RWPE1 (cell line): ENCODE results near the gene TSPAN14.
"Not testable (repeated sequence)": the region's sequence is repeated elsewhere in the genome, so short reads cannot be mapped to it uniquely, and the experiment has no call there.

Source experiments
- CTCF ChIA-PET: fragments of 350-600 bp; sonication (Branson Sonifier 250); formaldehyde crosslinking; extraction: SDS; loops from one replicate; lab custom pipeline; 2021; lab: Yijun Ruan, JAX
- POLR2A ChIA-PET: fragments of 400-600 bp; formaldehyde crosslinking; extraction: SDS; loops from one replicate; lab custom pipeline; 2020; ENCODE audit warnings: antibody characterized with exemption; ENCODE audit not compliant: low non-redundant PET; lab: Yijun Ruan, JAX
- DNase-seq: peaks from one replicate; pipeline ENCODE4 v3.0.0; 2012; ENCODE audit warnings: low spot score
- H3K27ac ChIP-seq: fragments of 450-650 bp; 2 replicates; pipeline ENCODE4 v1.5.1; 2017
- TF ChIP-seq, protein P1 (sequence below): fragments of 450-650 bp; conservative IDR thresholded peaks from 2 replicates; pipeline ENCODE4 v1.5.1; 2017; ENCODE audit warnings: low read depth, mild to moderate bottlenecking

Gene TSPAN14

DNA sequence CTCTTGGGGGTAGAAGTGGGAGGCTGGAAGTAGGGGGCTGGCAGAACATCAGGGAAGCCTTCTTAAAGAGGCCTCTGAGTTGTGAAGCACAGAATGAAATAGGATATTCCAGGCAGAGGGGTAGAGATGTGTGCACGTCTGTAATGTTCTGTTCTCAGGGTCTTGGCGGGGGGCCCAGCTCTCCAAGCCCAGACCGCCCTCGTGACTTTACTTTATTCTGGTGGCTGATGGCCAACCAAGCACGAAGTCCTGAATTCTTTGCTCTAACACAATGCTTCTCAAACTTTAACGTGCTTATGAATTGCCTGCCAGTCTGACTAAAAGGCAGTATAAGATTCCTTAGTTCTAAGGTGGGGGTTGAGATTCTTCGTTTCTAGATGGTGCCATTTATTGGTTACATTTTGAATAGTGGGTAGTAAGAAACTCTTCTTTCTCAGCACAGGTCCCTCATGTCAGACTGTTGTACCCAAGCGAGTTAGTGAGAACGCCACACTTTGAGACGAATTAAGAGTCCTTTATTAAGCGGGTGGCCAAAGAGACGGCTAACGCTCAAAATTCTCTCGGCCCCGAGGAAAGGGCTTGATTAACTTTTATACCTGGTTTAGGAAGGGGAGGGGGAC is 37.5 kb upstream of the TSPAN14 start:
- ChIA-PET POLR2A (no interaction called here), CTCF (no interaction called here)
- no peak for DNase-seq
- TF ChIP-seq, protein P1, sequence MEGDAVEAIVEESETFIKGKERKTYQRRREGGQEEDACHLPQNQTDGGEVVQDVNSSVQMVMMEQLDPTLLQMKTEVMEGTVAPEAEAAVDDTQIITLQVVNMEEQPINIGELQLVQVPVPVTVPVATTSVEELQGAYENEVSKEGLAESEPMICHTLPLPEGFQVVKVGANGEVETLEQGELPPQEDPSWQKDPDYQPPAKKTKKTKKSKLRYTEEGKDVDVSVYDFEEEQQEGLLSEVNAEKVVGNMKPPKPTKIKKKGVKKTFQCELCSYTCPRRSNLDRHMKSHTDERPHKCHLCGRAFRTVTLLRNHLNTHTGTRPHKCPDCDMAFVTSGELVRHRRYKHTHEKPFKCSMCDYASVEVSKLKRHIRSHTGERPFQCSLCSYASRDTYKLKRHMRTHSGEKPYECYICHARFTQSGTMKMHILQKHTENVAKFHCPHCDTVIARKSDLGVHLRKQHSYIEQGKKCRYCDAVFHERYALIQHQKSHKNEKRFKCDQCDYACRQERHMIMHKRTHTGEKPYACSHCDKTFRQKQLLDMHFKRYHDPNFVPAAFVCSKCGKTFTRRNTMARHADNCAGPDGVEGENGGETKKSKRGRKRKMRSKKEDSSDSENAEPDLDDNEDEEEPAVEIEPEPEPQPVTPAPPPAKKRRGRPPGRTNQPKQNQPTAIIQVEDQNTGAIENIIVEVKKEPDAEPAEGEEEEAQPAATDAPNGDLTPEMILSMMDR, result no peak
- no peak overlapping the region for H3K27ac ChIP-seq

DNA sequence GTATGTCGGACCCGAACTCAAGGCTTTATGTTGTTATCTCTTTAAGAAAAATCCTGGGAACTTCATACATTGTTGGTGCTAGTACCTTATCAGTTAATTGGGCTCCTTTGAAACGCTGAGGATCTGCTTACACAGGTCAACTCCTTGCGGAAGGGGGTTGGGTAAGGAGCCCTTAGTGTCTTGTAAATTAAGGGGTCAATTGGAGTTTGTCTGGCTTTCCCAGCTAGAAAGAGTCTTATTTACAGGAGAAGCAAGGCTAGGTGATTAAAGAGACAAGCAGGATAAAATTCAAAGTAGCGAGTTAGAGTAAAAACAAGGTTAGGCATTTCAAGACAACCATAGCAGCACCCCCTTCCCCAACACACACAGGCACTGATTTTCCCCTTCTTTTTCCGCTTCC is 36.9 kb upstream of the TSPAN14 start:
- POLR2A ChIA-PET, DNase-seq, H3K27ac ChIP-seq, CTCF ChIA-PET: not testable (repeated sequence)

DNA sequence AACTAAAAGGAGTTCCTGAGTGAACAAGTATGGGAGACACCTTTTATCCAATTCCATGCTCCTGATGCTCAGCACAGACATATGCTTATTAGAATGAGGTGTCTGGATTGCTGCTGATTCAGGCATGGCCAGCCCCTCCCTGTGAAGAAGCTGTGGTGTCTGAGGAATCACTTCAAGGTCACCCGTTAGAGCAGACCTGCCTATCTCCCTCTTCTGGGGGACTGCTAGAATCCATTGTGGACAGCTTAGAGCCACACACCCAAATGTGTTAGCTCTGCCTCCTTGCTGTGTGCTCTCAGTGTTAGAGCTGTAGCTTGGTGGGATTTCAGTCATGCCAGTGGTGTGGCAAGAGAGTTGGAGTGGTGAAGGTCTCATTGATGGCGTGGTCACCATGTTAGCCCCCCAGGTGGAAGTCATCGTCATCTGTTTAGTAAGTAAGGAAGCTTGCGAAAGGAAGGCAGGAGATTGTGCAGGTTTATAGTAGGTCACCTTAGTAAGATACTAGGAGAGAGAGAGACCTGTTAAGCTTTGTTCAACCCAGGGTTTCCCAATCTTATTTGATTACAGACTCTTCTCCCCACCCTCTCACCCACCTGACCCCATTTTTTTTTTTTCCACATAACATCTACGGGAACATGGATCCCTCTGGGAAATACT is 32.9 kb upstream of the TSPAN14 start:
- POLR2A ChIA-PET, result no interaction called here
- DNase-seq, result no peak
- CTCF ChIA-PET, result interaction anchor here (0.8 to 1.1 kb wide), 2 partner anchors 9 to 84 kb away, joined by 3 to 4 read pairs; no protein-coding TSS in a partner anchor
- TF ChIP-seq, protein P1, result no peak
- H3K27ac ChIP-seq, result no peak overlapping the region

DNA sequence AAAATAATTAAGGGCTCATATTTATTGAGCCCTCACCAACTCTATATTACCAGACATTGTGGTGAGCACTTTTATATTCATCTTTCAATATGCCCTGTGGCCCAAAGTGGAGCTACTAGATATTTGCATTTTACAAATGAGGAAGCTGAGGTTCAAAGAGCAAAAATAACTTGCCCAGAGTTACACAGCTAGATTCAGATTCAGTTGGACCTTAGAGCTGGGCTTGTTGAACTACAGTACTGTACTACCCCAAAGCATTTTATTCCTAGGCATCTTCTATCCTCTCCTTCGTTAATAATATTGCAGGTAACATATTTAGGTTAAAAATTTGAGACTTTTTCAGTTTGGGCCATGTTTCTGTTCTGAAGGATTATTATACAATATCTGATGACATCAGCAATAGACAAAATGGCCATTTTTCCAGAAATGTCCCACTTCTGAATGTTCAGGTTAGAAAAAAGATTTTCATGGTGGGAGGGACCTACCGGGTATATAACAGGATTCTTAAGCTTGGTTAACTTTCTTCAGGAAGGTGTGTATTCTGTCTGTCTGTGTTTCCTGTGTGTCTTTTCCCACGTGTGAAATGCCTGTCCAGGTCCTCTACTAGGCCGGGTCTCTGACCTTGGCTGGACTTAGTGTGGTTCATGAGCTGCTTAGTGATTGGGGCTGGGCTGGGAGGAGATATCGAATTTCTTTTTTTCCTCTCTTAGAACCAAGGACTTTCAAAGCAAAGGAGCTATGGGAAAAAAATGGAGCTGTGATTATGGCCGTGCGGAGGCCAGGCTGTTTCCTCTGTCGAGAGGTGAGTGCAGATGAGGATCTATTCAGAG is 32.2 kb upstream of the TSPAN14 start:
- H3K27ac ChIP-seq, result no peak overlapping the region
- no peak for DNase-seq
- TF ChIP-seq, protein P1, result no peak

DNA sequence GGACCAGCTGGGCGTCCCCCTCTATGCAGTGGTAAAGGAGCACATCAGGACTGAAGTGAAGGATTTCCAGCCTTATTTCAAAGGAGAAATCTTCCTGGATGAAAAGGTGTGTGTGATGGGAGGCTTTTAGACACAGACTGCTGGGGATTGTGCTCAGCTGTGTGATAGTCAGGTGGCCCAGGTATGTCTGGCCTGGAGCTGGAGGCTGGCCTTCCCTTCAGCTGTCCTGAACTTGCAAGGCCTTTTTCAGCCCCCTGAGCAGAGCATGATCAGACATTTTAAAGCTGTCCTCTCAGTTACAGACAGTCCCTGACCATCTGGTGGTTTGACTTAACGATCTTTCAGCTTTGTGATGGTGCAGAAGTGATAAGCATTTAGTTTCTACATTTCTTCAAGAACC is 28.2 kb upstream of the TSPAN14 start:
- no peak for DNase-seq
- POLR2A ChIA-PET, result no interaction called here
- CTCF ChIA-PET, result interaction anchor here (0.9 to 1.2 kb wide), 4 partner anchors 12 to 80 kb away, joined by 4 to 5 read pairs (median 5); no protein-coding TSS in a partner anchor
- no peak overlapping the region for H3K27ac ChIP-seq
- TF ChIP-seq, protein P1, result no peak

More for the DNA sequence above, 32.2 kb upstream of the TSPAN14 start:
- POLR2A ChIA-PET, result no interaction called here
- CTCF ChIA-PET, result interaction anchor here (0.6 to 0.9 kb wide), 3 partner anchors 45 to 348 kb away, joined by 3 to 5 read pairs (median 3); no protein-coding TSS in a partner anchor

DNA sequence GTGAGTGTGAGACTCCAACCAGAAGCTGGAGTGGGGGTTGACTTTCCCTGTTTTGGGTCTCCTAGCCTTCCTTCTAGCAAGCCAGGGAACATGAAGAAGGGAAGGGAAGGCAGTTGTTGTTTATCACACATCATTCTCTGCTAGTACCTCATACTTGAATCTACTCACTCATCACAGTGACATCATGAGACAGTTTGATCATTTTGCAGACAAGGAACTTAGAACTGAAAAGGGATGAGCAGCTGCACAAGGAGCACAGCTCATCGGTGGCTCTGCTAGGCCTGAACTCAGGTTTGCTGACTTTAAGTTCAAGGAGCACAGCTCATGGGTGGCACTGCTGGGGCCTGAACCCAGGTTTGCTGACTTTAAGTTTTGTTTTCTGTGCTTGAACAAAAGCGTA is 26.6 kb upstream of the TSPAN14 start:
- DNase-seq, result no peak
- POLR2A ChIA-PET, result no interaction called here
- no peak overlapping the region; the same call in 1 of the 2 replicates for H3K27ac ChIP-seq
- TF ChIP-seq, protein P1, result no peak
- CTCF ChIA-PET, result no interaction called here
